GM19372 (cell line): Measurements from ENCODE around the gene PPIL6.

ENCODE experiments used
- ATAC-seq: cut with Tn5 transposase; IDR thresholded peaks from one replicate; pipeline ENCODE4 v1.9.1; 2021; ENCODE audit warnings: mild to moderate bottlenecking, low read depth, moderate library complexity; ENCODE audit not compliant: unreplicated experiment

The PPIL6 gene

DNA sequence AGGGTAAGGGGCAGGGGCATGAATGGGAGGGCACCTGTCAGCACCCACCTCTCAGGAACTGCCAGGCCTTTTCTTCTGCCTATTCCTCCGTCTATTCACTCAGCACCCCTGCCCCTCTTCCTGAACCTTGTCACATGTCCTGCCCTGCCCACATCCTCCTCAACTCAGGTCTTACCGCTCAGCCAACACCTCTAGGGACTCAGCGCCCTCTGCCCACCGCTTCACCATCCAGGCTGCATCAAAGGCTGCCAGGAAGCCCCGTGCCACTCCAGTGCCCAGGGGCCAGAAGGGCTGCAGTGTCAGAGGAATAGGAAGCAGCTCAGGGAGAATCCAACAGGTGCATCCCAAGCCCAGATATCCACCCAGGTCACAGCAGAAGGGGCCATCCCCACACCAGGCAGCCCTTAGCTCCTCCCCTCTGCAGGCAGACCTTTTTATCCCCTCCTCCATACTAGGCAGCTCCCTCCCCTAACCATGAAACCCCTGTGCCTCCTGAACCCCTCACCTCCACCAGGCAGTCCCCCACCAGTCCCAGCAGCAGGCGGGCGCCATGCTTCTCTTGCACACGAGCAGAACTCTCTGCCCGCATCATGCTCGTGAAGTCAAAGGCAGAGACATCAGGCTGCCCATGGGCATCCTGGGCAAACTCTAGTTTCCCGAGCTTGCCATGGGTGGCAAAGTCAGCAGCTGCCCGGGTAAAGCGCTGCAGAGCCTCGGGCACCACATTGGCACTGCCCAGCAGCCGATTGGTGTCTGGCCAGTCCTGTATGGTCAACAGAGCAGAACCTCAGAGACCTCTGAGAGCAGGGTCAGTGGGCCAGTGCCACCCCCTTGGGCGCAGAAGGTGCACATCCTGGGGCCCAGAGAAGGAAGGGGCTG is 9.6 kb upstream of the PPIL6 start:
- ATAC-seq: no peak

DNA sequence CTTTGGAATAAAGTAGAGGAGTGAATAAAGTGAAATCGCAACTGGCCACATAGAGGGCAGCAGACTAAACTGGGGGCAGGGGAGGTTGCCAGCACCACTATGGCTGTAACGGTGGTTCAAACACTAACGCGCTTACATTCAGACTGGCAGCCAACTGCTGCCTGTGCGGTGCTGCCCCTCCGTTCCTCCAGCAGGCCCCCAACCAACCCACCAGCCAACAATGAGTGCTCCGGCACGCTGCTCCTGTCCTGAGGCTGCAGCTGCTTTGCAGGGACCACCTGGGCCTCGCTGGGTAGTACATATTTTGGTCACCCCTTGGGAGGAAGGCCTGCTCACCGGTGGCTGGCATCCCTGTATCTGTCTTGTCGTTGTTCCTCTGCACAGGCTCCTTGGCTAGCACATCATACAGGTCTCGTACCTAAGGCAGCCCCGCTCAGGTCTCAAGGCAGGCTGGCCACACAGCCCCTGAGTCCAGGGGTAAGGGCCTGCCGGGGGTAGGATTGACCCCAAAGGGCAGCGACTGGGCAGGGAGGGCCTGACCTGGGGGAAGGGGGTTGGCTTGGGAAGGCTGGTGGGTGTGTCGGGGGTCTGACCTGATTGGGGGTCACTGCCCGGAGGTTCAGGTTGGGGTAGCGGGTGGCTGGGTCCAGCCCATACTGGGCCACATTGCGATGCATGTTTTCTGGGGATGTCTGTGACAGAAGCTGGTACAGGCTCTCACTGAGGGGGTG is 8.8 kb upstream of the PPIL6 start:
- no peak for ATAC-seq

DNA sequence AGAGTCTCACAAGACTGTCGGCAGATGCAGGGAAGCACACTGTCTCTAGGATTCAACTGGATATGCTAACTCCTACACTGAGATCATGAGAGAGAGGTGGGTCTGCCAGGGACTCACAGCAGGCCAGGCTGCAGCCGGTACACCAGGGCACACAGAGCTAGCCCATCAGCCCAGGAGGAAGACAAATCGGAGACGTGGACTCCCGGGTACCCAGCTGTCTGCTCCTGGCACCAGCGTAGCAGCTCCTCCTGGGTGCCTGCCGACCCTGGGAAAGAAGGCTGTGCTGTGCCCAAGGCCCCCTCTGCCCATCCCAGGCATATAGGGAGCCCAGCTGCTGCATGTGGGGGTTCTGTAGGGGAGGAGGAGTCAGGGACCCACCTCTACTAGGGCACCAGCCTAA is 8.2 kb upstream of the PPIL6 start:
- no peak for ATAC-seq

DNA sequence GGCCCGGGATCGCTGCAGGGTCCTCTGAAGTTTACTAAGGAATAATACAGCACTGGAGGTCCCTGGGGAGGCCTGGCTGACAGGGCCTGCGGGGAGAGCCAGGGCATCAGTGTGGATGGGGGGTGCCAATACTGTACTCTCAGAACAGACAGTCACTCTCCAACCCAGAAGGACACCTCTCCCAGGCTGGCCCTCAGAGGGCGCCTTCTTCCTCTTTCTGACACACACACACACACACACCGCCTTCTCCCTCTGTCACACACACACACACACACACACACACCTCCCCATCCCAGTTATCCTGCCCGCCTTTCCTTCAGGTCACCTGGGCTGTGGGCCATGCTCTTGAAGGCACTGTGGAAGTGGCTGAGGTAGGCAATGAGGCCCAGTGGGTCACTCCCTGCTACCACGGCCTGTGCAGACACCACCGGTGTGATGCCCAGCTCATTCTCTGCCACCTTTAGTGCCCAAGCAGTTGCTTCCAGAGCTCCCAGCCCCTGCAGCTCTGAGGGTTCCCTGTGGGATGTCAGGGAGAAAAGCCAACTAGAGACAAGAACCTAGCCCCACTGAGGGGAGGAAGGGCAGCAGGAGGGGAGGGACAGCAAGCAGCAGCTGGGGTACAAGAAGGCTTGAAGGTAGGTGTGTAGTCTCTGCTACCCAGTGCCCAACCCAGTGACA is 7.6 kb upstream of the PPIL6 start:
- ATAC-seq: no peak

DNA sequence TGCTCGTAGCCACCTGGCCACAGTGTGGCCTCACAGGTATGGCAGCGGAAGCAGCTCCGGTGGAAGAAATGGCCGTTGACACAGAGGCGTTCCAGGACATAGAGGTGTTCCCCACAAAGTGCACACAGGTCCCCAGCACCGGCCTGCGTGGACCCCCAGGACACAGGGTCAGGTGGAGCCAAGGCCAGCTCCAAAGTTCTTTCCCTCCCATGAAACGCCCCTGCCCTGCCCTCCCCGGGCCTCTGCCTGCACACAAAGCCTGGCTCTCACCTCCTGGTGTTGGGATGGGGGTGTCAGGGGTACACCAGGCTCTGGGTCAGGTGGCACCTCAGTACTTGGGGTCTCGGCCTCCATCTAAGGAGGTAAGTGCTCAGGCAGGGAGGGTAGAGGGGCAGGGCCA is 6.7 kb upstream of the PPIL6 start:
- ATAC-seq: no peak

DNA sequence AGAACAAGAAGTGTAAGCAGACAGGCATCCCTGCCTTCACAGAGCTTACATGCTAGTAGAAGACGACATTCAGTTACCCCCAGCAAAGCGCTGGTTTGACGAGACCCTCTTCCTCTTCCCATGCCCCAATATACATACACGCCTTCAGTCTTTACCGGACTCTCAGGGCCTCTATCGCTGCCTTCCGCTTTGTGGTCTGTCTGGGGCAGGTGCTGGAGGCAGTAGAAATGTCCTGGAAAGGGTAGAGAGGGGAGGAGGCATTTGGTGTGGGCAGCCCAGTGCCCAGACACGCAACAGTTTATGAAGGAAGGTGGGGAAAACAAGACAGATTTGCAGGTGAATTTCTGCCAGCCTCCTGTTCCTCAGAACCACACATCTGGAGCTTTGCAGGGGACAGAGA is 6.1 kb upstream of the PPIL6 start:
- ATAC-seq: no peak

DNA sequence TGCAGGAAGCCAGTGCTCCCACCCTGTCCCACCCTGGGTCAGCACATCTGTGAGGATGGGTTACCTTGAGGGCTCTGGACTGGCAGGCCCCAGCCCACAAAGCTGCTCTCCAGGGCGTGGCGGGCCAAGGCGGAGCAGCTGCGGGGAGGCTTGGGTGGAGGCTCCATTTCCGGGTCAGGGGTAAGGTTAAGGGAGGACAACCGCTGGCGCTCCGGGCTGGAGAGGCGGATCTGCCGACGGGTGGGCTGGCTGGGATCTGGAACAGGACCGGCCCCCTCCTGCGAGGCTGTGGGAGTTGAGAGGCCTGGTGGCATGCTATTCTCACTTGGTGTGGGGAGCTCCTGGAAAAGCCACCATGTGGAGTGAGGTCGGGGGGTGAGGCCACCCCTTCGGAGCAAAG is 5.6 kb upstream of the PPIL6 start:
- ATAC-seq: no peak

DNA sequence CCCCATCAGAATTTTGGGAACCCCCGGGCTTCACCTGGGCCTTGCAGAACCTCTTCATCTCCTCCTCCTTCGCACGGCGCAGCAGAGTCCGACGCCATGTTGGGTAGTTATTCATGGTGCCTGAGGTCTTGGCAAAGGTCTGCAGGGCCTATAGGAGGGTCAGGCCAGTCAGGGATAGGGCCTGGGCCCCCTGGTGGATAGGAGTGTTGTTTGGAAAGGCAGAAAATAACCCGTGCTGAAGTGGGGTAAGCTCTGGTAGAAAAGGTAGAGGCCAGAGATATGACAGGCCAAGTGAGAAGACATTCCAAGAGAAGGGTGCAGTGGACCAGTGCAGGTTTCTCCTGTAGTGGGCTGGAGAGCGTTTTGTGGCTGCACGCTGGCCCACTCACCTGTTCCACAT is 5.0 kb upstream of the PPIL6 start:
- ATAC-seq: no peak

DNA sequence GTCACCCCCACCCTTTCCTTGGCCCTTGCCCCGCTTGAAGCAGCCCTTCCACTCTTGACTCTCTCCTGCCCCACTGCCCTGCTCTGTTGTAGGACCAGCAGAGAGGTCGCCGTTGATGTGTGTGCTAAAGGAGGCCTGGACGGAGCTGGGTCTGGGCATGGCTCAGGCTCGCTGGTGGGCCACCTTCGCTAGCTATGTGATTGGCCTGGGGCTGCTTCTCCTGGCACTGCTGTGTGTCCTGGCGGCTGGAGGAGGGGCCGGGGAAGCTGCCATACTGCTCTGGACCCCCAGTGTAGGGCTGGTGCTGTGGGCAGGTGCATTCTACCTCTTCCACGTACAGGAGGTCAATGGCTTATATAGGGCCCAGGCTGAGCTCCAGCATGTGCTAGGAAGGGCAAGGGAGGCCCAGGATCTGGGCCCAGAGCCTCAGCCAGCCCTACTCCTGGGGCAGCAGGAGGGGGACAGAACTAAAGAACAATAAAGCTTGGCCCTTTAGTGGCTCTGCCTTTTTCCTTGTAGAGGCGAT is 3.1 kb upstream of the PPIL6 start:
- no peak for ATAC-seq

DNA sequence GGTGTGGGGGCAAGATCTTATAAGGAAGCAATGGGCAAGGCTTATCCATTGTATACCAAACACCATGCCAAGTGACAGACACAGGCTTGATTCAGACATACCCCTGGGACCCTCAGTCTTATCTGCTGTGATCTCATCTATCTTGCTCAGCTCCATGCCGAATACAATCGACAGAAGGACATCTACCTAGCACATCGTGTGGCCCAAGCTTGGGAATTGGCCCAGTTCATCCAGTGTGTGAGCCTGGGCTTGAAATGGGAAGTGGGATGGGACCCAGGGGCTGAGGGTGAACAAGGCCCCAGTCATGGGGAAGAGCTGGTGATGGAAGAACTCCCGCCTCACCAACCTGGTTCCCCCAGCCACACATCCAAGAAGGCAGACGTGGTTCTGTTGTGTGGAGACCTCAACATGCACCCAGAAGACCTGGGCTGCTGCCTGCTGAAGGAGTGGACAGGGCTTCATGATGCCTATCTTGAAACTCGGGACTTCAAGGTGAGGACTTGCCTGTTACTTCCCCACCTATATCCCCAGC is 2.0 kb upstream of the PPIL6 start:
- ATAC-seq: no peak

DNA sequence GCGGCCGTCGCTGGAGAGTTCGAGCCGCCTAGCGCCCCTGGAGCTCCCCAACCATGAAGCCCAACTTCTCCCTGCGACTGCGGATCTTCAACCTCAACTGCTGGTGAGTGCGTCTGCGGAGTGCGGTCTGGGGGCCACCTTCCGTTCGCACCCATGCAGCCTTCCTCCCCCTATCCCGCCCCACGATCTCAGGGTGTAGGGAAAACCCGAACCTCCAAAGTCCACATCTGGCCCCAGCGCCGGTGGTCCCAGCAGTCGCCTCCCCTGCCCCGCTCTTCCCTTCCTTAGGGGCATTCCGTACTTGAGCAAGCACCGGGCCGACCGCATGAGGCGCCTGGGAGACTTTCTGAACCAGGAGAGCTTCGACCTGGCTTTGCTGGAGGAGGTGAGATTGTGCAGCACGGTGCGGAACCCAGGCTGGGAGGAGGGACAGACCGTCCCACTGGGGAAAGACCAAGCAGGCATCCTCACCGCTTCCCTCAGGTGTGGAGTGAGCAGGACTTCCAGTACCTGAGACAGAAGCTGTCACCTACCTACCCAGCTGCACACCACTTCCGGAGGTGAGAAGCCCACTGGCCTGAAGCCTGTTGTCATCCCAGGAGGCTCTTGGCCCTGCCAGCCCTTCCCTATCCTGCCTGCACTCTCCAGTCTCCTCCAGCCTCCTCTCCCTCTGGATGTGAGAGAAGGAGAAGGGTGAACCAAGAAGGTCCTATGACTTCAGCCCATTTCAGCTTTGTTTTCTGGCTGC is 815 bp upstream of the PPIL6 start:
- ATAC-seq: peak; percentile 14

DNA sequence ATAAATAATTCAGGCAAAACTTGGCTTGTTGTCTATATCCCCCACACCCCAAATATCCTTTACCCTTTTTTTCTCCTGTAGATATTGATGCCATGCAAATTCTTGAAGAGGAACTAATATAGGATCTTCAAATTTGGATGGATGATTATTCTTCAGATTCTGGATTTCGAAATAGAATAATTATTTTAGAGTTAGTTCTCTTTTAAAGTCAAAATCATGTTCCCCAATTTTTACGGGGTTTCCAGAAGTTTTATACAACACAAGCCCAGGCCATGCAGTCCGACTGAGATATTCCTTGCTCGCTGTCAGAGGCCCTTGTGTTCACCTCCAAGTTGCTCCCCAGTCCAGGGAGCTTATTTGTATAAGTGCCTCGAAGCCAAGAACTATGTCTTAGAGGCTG is 4.4 kb downstream of the PPIL6 start:
- no peak for ATAC-seq

DNA sequence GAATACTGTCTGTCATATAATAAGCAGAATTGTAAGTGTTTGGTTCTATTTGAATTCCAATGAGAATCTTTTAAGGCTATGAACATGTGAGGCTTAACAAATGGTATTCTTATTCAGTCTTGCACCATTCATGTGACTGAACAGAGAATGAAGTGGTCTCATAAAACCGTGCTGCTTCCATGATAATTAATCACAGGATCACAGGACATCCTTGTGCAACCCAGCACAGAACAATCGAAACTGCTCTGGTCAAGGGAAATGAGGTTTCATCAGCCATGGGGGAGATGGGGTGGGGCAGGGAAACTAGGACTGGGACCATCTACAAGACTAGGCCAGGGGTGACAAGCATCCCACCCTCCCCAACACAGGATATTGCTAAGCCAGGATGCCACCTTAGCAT is 6.0 kb downstream of the PPIL6 start:
- no peak for ATAC-seq

DNA sequence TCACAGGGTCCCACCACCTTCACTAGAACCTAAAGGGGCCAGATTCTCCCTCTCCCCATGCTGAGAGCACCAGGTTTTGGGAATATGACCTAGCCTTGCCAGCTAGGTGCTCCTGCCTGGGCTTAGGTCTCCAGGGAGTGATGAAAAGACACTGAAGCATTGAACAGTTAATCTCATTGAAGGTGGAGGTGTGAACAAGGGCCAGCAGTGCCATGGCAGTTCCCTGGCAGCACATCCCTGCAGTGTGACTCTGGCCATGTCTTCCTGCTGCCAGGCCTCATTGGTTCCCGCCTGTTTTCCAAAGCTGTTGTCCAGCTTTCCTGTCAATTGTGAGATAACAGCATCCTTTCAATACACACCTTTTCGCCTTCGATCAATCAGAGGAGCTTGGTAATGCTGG is 10.9 kb downstream of the PPIL6 start:
- no peak for ATAC-seq

DNA sequence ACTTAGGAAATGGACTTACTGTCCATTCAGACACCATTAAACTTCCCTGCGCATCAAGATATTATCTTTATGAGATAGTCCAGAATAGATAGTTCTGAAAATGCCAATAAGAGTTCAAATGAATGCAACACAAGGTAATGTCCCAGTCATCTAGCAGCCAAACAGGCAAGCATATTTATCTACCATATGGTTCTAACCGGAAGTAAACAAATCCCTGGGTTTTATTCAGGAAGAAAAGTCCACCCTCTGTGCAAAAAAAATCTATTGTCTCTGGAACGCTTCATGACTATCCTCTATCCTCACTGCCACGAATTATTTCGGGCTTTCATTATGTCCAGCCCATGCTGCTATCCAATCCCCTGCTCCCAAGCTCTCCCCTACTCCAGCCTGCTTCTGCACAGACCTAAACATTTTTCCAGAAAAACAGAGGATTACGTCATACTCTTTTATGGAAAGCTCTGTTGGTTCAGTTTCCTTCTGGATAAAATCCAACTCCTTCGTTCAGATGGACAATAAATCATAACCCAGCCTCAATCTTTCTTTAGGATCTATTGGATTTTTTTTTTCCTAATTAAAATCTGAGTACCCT is 11.4 kb downstream of the PPIL6 start:
- ATAC-seq: no peak

DNA sequence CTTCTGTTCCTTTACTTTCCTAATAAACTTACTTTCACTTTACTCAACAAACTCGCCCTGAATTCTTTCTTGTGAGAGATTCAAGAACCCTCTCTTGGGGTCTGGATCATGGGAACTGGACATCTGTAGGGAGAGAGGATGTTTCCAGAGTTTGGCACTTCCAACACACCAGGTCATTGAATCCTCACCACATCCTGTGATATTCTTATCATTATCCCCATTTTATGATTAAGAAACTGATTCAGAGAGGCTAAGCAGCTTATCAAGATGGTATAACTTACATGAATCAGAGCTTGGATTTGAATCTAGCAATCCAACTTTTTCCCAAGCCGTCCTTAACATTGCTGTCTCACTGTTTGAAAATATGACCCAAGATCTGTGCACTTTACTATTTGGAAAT is 15.5 kb downstream of the PPIL6 start:
- ATAC-seq: no peak

DNA sequence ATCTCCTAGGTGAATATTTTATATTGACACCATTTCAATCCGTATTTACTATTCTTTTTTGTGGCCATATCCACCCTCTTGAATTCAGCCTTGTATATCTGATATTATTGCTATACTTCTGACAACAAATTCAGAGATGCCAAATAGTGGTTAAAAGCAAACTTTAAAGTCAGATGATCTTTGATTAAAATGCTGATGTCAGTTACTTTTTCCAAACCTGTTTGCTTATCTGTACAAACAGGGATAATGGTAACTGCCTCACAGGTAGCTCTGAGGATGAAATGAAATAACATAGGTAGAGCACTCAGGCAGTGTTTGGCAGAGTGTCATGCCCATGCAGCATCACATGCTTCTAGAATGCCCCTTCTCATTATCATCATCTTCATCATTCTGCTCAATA is 19.2 kb downstream of the PPIL6 start:
- no peak for ATAC-seq

DNA sequence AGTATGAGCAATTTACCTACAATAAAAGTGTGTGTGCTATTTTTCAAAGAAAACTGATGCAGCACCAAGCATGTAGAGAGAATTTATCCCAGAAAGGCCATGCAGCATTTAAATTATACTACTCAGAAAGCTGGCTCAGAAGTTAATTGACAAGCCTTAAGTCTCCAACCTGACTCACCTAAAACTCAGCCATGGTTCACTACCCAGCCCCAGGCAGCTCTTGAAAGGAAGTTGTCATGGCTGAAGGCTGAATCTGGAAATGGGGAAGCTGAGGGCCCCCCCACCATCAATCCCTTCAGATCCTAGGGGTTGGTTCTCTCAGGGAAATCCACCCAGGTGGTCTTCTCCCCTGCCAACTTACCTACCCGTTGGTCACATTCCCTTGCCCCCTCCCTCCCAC is 19.7 kb downstream of the PPIL6 start:
- no peak for ATAC-seq

DNA sequence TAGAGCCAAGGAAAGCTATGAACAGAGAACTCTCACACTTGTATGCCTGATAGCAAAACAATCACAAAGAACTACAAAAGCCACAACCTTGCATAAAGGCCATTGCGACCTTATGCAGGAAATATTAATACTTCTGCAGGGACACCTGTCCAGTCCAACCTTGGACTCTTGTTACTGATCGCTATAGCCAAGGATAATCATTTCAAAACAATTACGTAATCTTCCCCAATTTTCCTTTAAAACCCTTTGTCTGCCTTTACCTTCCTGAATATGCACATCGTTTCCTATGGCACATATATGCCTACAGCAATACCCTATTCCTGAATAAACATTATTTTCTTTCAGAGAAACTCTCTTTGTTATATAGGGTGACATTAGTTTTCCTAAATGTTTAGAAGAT is 22.8 kb downstream of the PPIL6 start:
- no peak for ATAC-seq

DNA sequence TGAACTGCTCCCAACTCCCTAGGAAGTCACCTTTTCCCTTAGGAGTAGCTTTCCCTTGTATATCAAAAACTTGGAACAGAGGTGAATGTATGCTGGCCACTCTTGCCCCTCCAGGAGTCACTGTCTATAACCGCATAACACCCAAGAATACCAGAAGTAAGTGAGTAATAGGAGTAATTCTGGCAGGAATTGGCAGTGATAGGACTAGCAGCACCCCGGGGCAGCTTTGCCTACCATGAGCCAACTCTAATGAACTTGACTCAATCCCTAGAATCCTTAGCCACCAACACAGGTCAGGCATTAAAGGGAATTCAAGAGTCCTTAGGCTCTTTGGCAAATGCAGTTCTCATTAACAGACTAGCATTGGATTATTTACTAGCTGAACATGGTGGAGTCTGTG is 29.4 kb downstream of the PPIL6 start:
- ATAC-seq: no peak
